Panc1 (cell line): ENCODE data around the gene KRTAP4-16.

Experiments
- CTCF ChIP-seq: fragments of 450-650 bp; IDR thresholded peaks from 2 replicates; pipeline ENCODE4 v1.5.1; 2017; ENCODE audit warnings: mild to moderate bottlenecking
- POLR2AphosphoS5 ChIP-seq: IDR thresholded peaks from 2 replicates; pipeline ENCODE4 v1.6.1; 2012; ENCODE audit warnings: mild to moderate bottlenecking, low read depth, low read length, moderate library complexity
- TCF7L2 ChIP-seq: IDR thresholded peaks from 2 replicates; pipeline ENCODE4 v1.6.1; 2011; ENCODE audit warnings: mild to moderate bottlenecking, low read depth, low read length, inconsistent platforms

DNA sequence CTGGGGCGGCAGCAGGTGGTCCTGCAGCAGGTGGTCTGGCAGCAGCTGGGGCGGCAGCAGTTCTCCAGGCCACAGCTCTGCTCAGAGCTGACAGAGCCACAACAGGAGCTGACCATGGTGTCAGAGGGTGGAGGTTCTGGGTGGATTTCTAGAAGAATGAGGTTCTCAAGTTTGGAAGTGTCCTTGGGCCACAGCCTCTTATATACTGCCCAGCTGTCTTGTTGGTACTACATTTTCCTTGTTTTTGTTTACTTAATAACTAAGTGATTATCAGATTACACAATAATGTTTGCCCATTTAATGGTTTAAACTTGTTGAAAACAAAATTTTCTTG is 47.6 kb upstream of the KRTAP4-16 start, which contains the start of gene KRTAP4-5:
- TF ChIP-seq CTCF, result no peak
- TF ChIP-seq POLR2AphosphoS5, result no peak
- no peak for TF ChIP-seq TCF7L2
